ENCODE data around the gene PLEKHG4B.

Gene PLEKHG4B

GRCh38 chr5:170971-171800 lies 79.2 kb downstream of the PLEKHG4B start:
- no peak for DNase-seq (ENCODE audit: low read depth in 2 of 2)

GRCh38 chr5:171801-172331 lies 79.9 kb downstream of the PLEKHG4B start:
- no peak for DNase-seq (ENCODE audit: low read depth in 2 of 2)

GRCh38 chr5:172421-172820 lies 80.5 kb downstream of the PLEKHG4B start:
- no peak for DNase-seq (ENCODE audit: low read depth in 2 of 2)

- no peak for DNase-seq (ENCODE audit: low read depth in 2 of 2)
Measured at GRCh38 chr5:172841-173251, 80.9 kb downstream of the PLEKHG4B start.

GRCh38 chr5:173392-174290 lies 81.7 kb downstream of the PLEKHG4B start:
- no peak for DNase-seq (ENCODE audit: low read depth in 2 of 2)

- DNase-seq (ENCODE audit: low read depth in 2 of 2), result no peak
Measured at GRCh38 chr5:174291-174600, 82.3 kb downstream of the PLEKHG4B start.

GRCh38 chr5:174876-175465 lies 83.0 kb downstream of the PLEKHG4B start:
- no peak for DNase-seq (ENCODE audit: low read depth in 2 of 2)

GRCh38 chr5:176296-176823 lies 84.4 kb downstream of the PLEKHG4B start:
- DNase-seq (ENCODE audit: low read depth in 2 of 2), result no peak

- no peak for DNase-seq (ENCODE audit: low read depth in 2 of 2)
Measured at GRCh38 chr5:178110-178509, 86.1 kb downstream of the PLEKHG4B start.

- no peak for DNase-seq (ENCODE audit: low read depth in 2 of 2)
Measured at GRCh38 chr5:179401-179800, 87.4 kb downstream of the PLEKHG4B start.

GRCh38 chr5:180286-180918 lies 88.4 kb downstream of the PLEKHG4B start:
- no peak for DNase-seq (ENCODE audit: low read depth in 2 of 2)

GRCh38 chr5:181160-181559 lies 89.2 kb downstream of the PLEKHG4B start:
- no peak for DNase-seq (ENCODE audit: low read depth in 2 of 2)

GRCh38 chr5:181566-181965 lies 89.6 kb downstream of the PLEKHG4B start:
- no peak for DNase-seq (ENCODE audit: low read depth in 2 of 2)

GRCh38 chr5:182126-182525 lies 90.2 kb downstream of the PLEKHG4B start:
- no peak for DNase-seq (ENCODE audit: low read depth in 2 of 2)

- DNase-seq (ENCODE audit: low read depth in 2 of 2), result no peak
Measured at GRCh38 chr5:184471-184870, 92.5 kb downstream of the PLEKHG4B start.

- DNase-seq (ENCODE audit: low read depth in 2 of 2), result no peak
Measured at GRCh38 chr5:185095-186070, 93.4 kb downstream of the PLEKHG4B start.

- no peak for DNase-seq (ENCODE audit: low read depth in 2 of 2)
Measured at GRCh38 chr5:186091-187041, 94.4 kb downstream of the PLEKHG4B start.

GRCh38 chr5:187042-187431 lies 95.1 kb downstream of the PLEKHG4B start:
- DNase-seq (ENCODE audit: low read depth in 2 of 2), result no peak
